GM23248 (cell line): ENCODE results near the gene PIK3R4.

Experiments used
- EZH2 ChIP-seq: fragments of 200-600 bp; sonication (generic); IDR thresholded peaks from 2 replicates; pipeline ENCODE4 v1.6.1; 2018; ENCODE audit warnings: antibody characterized with exemption, mild to moderate bottlenecking; ENCODE audit not compliant: insufficient read depth, poor library complexity, severe bottlenecking
- EZH2phosphoT487 ChIP-seq: fragments of 200-600 bp; sonication (generic); IDR thresholded peaks from 2 replicates; pipeline ENCODE4 v1.6.1; 2018; ENCODE audit warnings: antibody characterized with exemption, moderate library complexity, mild to moderate bottlenecking, low read depth; ENCODE audit not compliant: insufficient read depth

DNA sequence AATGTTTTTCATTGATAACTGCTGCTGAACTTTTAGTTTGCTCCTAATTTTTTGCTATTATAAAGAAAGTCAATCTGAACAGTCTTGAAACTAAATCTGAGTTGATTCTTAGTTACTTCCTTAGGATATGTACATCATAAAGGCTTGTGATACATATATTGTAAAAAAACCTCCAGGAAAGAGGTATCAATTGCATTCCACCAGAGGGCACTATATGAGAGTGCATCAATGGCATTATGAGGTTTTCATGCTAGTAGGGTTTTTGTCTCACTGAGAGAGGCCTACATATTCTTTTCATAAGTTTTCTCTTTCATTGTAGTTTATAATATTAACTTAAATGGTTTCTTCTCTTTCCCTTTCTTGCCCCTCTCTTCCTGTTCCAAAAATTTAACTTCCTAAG, 46.9 kb downstream of the PIK3R4 start:
- TF ChIP-seq EZH2 (no peak), EZH2phosphoT487 (no peak)
